Measurements from ENCODE around the gene TRIM4.
"Not testable (repeated sequence)": the region's sequence is repeated elsewhere in the genome, so short reads cannot be mapped to it uniquely, and the experiment has no call there.

GRCh38 chr7:99954643-99955042 lies 35.3 kb upstream of the TRIM4 start:
- not testable (repeated sequence) for TF ChIP-seq SNAI2 (CRISPR knock-in tag; IDR thresholded peaks at IDR 0.05); PATZ1 (CRISPR knock-in tag; IDR thresholded peaks at IDR 0.05; ENCODE audit: borderline replicate concordance); ARNTL (CRISPR knock-in tag; IDR thresholded peaks at IDR 0.05; ENCODE audit: borderline replicate concordance, low read depth); RARB (CRISPR knock-in tag; IDR thresholded peaks at IDR 0.05); ISL1 (CRISPR knock-in tag; IDR thresholded peaks at IDR 0.05); OSR1 (CRISPR knock-in tag; IDR thresholded peaks at IDR 0.05); ESRRG (CRISPR knock-in tag; IDR thresholded peaks at IDR 0.05); GLIS3 (CRISPR knock-in tag; IDR thresholded peaks at IDR 0.05); TCF4 (CRISPR knock-in tag; IDR thresholded peaks at IDR 0.05; ENCODE audit: borderline replicate concordance); CREB5 (CRISPR knock-in tag; IDR thresholded peaks at IDR 0.05; ENCODE audit: low read depth); ZFP3 (CRISPR knock-in tag; IDR thresholded peaks at IDR 0.05); ZNF70 (CRISPR knock-in tag; IDR thresholded peaks at IDR 0.05); ZFP30 (CRISPR knock-in tag; IDR thresholded peaks at IDR 0.05)
- TF ChIP-seq, protein P1, sequence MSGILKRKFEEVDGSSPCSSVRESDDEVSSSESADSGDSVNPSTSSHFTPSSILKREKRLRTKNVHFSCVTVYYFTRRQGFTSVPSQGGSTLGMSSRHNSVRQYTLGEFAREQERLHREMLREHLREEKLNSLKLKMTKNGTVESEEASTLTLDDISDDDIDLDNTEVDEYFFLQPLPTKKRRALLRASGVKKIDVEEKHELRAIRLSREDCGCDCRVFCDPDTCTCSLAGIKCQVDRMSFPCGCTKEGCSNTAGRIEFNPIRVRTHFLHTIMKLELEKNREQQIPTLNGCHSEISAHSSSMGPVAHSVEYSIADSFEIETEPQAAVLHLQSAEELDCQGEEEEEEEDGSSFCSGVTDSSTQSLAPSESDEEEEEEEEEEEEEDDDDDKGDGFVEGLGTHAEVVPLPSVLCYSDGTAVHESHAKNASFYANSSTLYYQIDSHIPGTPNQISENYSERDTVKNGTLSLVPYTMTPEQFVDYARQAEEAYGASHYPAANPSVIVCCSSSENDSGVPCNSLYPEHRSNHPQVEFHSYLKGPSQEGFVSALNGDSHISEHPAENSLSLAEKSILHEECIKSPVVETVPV (CRISPR knock-in tag; IDR thresholded peaks at IDR 0.05): not testable (repeated sequence)
